Measurements from ENCODE around the gene SAYSD1.

DNA sequence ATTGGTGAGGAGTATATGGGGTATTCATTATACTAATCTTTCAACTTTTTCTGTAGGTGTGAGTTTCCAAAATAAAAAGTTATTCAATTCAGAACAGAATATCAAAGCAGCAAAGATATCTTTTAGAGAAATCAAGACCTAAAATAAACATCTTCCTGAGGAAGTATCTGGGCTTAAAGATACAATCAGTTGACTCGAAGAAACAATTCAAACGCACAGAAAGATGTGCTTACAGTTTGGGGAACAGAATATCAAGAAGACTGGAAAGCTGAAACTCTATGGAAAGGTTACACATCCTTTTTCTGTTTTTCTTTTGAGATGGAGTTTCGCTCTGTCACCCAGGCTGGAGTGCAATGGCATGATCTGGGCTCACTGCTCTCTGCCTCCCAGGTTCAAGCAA, 36.2 kb upstream of the SAYSD1 start:
- TF ChIP-seq, protein P1, sequence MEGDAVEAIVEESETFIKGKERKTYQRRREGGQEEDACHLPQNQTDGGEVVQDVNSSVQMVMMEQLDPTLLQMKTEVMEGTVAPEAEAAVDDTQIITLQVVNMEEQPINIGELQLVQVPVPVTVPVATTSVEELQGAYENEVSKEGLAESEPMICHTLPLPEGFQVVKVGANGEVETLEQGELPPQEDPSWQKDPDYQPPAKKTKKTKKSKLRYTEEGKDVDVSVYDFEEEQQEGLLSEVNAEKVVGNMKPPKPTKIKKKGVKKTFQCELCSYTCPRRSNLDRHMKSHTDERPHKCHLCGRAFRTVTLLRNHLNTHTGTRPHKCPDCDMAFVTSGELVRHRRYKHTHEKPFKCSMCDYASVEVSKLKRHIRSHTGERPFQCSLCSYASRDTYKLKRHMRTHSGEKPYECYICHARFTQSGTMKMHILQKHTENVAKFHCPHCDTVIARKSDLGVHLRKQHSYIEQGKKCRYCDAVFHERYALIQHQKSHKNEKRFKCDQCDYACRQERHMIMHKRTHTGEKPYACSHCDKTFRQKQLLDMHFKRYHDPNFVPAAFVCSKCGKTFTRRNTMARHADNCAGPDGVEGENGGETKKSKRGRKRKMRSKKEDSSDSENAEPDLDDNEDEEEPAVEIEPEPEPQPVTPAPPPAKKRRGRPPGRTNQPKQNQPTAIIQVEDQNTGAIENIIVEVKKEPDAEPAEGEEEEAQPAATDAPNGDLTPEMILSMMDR (IDR thresholded peaks at IDR 0.05) = no peak
- no peak for TF ChIP-seq POLR2A (IDR thresholded peaks at IDR 0.05)
